ENCODE data around the gene ERP27. TPM values are rescaled to one million over a fixed set of nuclear protein-coding genes. Genes with fewer than 3 reads are reported as not detected.

Gene ERP27
- total RNA-seq, 4 donors from 2014 or later, result 0.54 to 3.4 (median 0.96) TPM; not detected in 1

- no peaks in the 10 kb centered on the region for H3K9me3 ChIP-seq
- ATAC-seq, result no peak
- H3K36me3 ChIP-seq, result no peaks in the 10 kb centered on the region
- peak overlapping the region; percentile 82 to 89 (median 84) for H3K27ac ChIP-seq
- WGBS, 2 donors (ENCODE audit: low coverage in 1 of 2), result 65 to 81% methylated on average over 5 to 6 of the region's 6 CpGs
- H3K27me3 ChIP-seq, result no peaks in the 10 kb centered on the region
- H3K4me1 ChIP-seq, result peaks cover 17 to 72% (median 20%) of the 10 kb centered on the region in 3 donors
- TF ChIP-seq EP300 (IDR thresholded peaks at IDR 0.05) (no peak), POLR2AphosphoS5 (IDR thresholded peaks at IDR 0.05) (no peak), POLR2A (IDR thresholded peaks at IDR 0.05) (no peak)
- TF ChIP-seq, protein P1, sequence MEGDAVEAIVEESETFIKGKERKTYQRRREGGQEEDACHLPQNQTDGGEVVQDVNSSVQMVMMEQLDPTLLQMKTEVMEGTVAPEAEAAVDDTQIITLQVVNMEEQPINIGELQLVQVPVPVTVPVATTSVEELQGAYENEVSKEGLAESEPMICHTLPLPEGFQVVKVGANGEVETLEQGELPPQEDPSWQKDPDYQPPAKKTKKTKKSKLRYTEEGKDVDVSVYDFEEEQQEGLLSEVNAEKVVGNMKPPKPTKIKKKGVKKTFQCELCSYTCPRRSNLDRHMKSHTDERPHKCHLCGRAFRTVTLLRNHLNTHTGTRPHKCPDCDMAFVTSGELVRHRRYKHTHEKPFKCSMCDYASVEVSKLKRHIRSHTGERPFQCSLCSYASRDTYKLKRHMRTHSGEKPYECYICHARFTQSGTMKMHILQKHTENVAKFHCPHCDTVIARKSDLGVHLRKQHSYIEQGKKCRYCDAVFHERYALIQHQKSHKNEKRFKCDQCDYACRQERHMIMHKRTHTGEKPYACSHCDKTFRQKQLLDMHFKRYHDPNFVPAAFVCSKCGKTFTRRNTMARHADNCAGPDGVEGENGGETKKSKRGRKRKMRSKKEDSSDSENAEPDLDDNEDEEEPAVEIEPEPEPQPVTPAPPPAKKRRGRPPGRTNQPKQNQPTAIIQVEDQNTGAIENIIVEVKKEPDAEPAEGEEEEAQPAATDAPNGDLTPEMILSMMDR (IDR thresholded peaks at IDR 0.05), result no peak
- no peak overlapping the region for H3K4me3 ChIP-seq
Observed at GRCh38 chr12:14950982-14951746, 12.8 kb upstream of the ERP27 start.

- 78 to 91% methylated on average over 4 of the region's 4 CpGs for WGBS, 2 donors (ENCODE audit: low coverage in 1 of 2)
- Histone ChIP-seq H3K27ac (peak overlapping the region; percentile 24 to 85 (median 83)), H3K4me1 (peaks cover 20 to 77% (median 20%) of the 10 kb centered on the region in 3 donors), H3K9me3 (no peaks in the 10 kb centered on the region), H3K36me3 (no peaks in the 10 kb centered on the region), H3K27me3 (no peaks in the 10 kb centered on the region), H3K4me3 (no peak overlapping the region)
- ATAC-seq, result no peak
- TF ChIP-seq POLR2A (IDR thresholded peaks at IDR 0.05) (no peak), POLR2AphosphoS5 (IDR thresholded peaks at IDR 0.05) (no peak), EP300 (IDR thresholded peaks at IDR 0.05) (no peak)
- TF ChIP-seq, protein P1 (IDR thresholded peaks at IDR 0.05), result no peak
Observed at GRCh38 chr12:14950421-14950820, 12.1 kb upstream of the ERP27 start.

DNA sequence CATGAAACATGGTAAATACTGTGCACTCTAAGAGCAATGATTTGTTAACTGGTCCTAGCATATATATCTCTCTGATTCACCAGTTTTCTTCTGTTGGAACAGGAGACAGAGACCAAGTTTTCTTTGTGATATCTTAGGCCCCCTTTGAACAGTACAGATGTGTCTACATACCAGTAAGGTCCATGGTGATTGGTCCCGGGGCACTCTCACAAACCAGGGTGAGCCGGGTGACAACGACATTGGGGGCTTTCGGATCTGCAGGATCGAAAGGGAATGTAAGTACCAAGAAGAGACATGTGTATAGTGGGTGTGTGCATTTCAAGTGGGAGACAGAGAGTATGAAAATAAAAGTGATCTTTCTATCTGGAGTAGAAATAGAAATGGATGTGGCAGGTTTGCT is 11.3 kb upstream of the ERP27 start:
- peak overlapping the region; percentile 82 to 94 (median 84) for H3K27ac ChIP-seq
- no peaks in the 10 kb centered on the region for H3K27me3 ChIP-seq
- peaks cover 0 to 3% of the 10 kb centered on the region in 2 donors for H3K36me3 ChIP-seq
- peaks cover 20 to 79% (median 20%) of the 10 kb centered on the region in 3 donors for H3K4me1 ChIP-seq
- ATAC-seq, result no peak
- H3K9me3 ChIP-seq, result no peaks in the 10 kb centered on the region
- no peak overlapping the region for H3K4me3 ChIP-seq
- no peak for TF ChIP-seq POLR2A (IDR thresholded peaks at IDR 0.05)
- TF ChIP-seq, protein P1 (IDR thresholded peaks at IDR 0.05), result no peak
- TF ChIP-seq EP300 (IDR thresholded peaks at IDR 0.05), result no peak
- TF ChIP-seq POLR2AphosphoS5 (IDR thresholded peaks at IDR 0.05), result no peak
- WGBS, 2 donors (ENCODE audit: low coverage in 1 of 2), result 98% methylated on average over 5 of the region's 5 CpGs; no CpG with 5 or more reads in 1 of the 2 donors

- peak; percentile 75 for ATAC-seq
- no peak overlapping the region for H3K4me3 ChIP-seq
- H3K9me3 ChIP-seq, result no peaks in the 10 kb centered on the region
- H3K27ac ChIP-seq, result peak overlapping the region; percentile 82 to 94 (median 84)
- H3K4me1 ChIP-seq, result peaks cover 20 to 75% (median 20%) of the 10 kb centered on the region in 3 donors
- TF ChIP-seq EP300 (IDR thresholded peaks at IDR 0.05) (no peak), POLR2AphosphoS5 (IDR thresholded peaks at IDR 0.05) (no peak), POLR2A (IDR thresholded peaks at IDR 0.05) (no peak)
- TF ChIP-seq, protein P1 (IDR thresholded peaks at IDR 0.05), result no peak
- whole genome bisulfite sequencing, 2 donors (ENCODE audit: low coverage in 1 of 2), result 0 to 13% methylated on average over 2 of the region's 3 CpGs
- peaks cover 0 to 8% of the 10 kb centered on the region in 2 donors for H3K36me3 ChIP-seq
- no peaks in the 10 kb centered on the region for H3K27me3 ChIP-seq
Observed at GRCh38 chr12:14948672-14949071, 10.3 kb upstream of the ERP27 start.

DNA sequence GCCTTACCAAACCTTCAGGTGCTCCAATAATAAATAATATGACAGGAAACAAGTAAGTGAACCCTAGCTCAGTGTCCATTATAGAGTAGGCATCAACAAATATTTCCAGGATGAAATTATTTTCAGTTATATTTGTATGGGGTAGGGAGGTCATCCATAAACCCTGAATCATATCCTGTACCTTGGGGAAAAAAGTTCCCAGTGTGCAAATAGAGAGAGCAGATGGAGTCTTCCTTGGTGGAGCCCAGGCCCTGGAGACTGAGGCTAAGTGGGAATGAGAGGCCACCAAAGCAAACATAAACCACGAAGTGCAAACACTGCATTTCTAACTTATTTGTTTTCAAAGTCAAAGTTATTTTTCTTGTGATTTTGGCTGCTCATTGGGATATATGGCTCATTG is 8.5 kb upstream of the ERP27 start:
- TF ChIP-seq POLR2AphosphoS5 (IDR thresholded peaks at IDR 0.05) (no peak), EP300 (IDR thresholded peaks at IDR 0.05) (no peak), POLR2A (IDR thresholded peaks at IDR 0.05) (no peak)
- TF ChIP-seq, protein P1 (IDR thresholded peaks at IDR 0.05), result no peak
- Histone ChIP-seq H3K4me3 (no peak overlapping the region), H3K27ac (peak overlapping the region in 1 of 4 donors; percentile 84), H3K4me1 (peaks cover 12 to 65% (median 18%) of the 10 kb centered on the region in 3 donors), H3K27me3 (no peaks in the 10 kb centered on the region), H3K36me3 (peaks cover 0 to 16% of the 10 kb centered on the region in 2 donors), H3K9me3 (no peaks in the 10 kb centered on the region)
- WGBS, 2 donors (ENCODE audit: low coverage in 1 of 2), result 89 to 100% methylated on average over 1 of the region's 1 CpG
- ATAC-seq, result no peak
